Mesendoderm (in vitro differentiated cells): Measurements from ENCODE around the gene SLC25A44.

Experiments used
- DNase-seq: peaks from one replicate; pipeline ENCODE4 v3.0.0; 2013
- H2AK5ac ChIP-seq: 2 replicates; pipeline ENCODE4 v1.6.1; 2013; ENCODE audit warnings: low read length, inconsistent platforms
- H2BK120ac ChIP-seq: 2 replicates; pipeline ENCODE4 v1.6.1; 2013; ENCODE audit warnings: low read depth, mild to moderate bottlenecking, low read length, moderate library complexity, mixed read lengths
- H2BK15ac ChIP-seq: replicated peaks from 2 replicates; pipeline ENCODE4 v1.6.1; 2013; ENCODE audit warnings: low read depth, mild to moderate bottlenecking, moderate library complexity
- H2BK5ac ChIP-seq: 2 replicates; pipeline ENCODE4 v1.6.1; 2013; ENCODE audit warnings: low read length, inconsistent platforms
- H3K18ac ChIP-seq: 2 replicates; pipeline ENCODE4 v1.6.1; 2013; ENCODE audit warnings: mild to moderate bottlenecking, low read length, mixed read lengths
- H3K23ac ChIP-seq: one replicate; pipeline ENCODE4 v1.6.1; 2013; ENCODE audit warnings: low read length
- H3K27ac ChIP-seq: 2 replicates; pipeline ENCODE4 v1.5.1; 2013; ENCODE audit warnings: low read depth, mild to moderate bottlenecking, inconsistent platforms, low read length, moderate library complexity
- H3K27me3 ChIP-seq: 2 replicates; pipeline ENCODE4 v1.6.1; 2013; ENCODE audit warnings: low read length, control low read depth, mild to moderate bottlenecking, inconsistent platforms; ENCODE audit not compliant: insufficient read depth, poor library complexity
- H3K36me3 ChIP-seq: 2 replicates; pipeline ENCODE4 v1.6.1; 2013; ENCODE audit warnings: low read length, inconsistent platforms; ENCODE audit not compliant: control insufficient read depth, insufficient read depth
- H3K4ac ChIP-seq: one replicate; pipeline ENCODE4 v1.6.1; 2013; ENCODE audit warnings: low read depth, mild to moderate bottlenecking, low read length, moderate library complexity
- H3K4me1 ChIP-seq: 2 replicates; pipeline ENCODE4 v1.6.1; 2013; ENCODE audit warnings: low read depth, low read length, inconsistent platforms; ENCODE audit not compliant: control insufficient read depth
- H3K4me2 ChIP-seq: 2 replicates; pipeline ENCODE4 v1.6.1; 2013; ENCODE audit warnings: low read length
- H3K4me3 ChIP-seq: 2 replicates; pipeline ENCODE4 v1.5.1; 2013; ENCODE audit warnings: mild to moderate bottlenecking, low read length
- H3K56ac ChIP-seq: one replicate; pipeline ENCODE4 v1.6.1; 2013; ENCODE audit warnings: low read length
- H3K79me1 ChIP-seq: 2 replicates; pipeline ENCODE4 v1.6.1; 2013; ENCODE audit warnings: low read length, inconsistent platforms
- H3K79me2 ChIP-seq: 2 replicates; pipeline ENCODE4 v1.6.1; 2013; ENCODE audit warnings: mild to moderate bottlenecking, low read length; ENCODE audit not compliant: control insufficient read depth, insufficient read depth
- H3K9ac ChIP-seq: 2 replicates; pipeline ENCODE4 v1.6.1; 2013; ENCODE audit warnings: low read length, inconsistent platforms
- H4K5ac ChIP-seq: one replicate; pipeline ENCODE4 v1.6.1; 2013; ENCODE audit warnings: low read length
- H4K8ac ChIP-seq: one replicate; pipeline ENCODE4 v1.6.1; 2013; ENCODE audit warnings: low read depth, mild to moderate bottlenecking, control low read depth, low read length, moderate library complexity
- WGBS: extraction: QIAGEN DNeasy Blood & Tissue Kit; methylation state at CpG from one replicate; pipeline ENCODE4 v1.1.7; 2013; ENCODE audit warnings: low lambda C conversion rate, missing lambda C conversion rate; ENCODE audit not compliant: insufficient coverage; ENCODE audit errors: extremely low coverage; 5-methylcytosine and 5-hydroxymethylcytosine counted together

Gene SLC25A44

DNA sequence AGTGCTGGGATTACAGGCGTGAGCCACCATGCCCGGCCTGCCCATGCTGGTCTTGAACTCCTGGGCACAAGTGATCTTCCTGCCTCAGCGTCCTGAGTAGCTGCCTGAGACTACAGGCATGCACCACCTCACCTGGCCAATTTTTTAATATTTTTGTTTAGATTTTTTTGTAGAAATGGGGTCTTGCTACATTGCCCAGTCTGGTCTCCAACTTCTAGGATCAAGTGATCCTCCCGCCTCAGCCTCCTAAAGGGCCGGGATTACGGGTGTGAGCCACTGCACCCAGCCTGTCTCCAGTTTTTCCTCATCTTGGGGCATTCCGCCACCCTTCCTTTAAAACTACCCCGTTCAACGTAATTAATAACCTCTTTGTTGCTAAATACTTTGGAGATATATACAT lies 26.3 kb downstream of the SLC25A44 start:
- no peak overlapping the region for H3K9ac ChIP-seq
- peaks cover 11% of the 10 kb centered on the region for H3K36me3 ChIP-seq
- H3K27me3 ChIP-seq, result no peaks in the 10 kb centered on the region

DNA sequence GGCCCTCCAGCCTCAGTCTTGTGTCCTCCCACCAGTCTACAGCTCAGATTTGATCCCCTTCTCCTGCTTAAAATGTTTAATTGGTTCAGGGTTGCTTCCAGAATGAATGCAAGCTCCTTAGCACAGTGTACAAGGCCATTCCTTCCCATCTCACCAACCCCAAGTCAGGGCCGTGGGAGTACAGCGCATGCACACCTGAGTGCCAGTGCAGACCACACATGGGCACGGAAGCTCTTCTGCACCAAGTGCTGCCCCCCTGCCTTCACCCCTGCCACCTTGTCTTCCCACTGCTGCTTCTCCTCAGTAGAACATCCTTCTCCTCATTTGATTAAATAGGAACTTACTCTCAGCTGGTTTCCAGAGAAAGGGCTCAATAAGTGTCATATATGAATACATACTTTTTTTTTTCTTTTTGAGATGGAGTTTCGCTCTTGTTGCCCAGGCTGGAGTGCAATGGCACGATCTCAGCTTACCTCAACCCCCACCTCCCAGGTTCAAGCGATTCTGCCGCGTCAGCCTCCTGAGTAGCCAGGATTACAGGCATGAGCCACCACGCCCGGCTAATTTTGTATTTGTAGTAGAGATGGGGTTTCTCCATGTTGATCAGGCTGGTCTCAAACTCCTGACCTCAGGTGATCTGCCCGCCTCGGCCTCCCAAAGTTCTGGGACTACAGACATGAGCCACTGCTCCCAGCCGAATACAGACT lies 28.2 kb downstream of the SLC25A44 start:
- Histone ChIP-seq H2BK120ac (no peak overlapping the region), H3K4me2 (no peak overlapping the region), H3K4ac (no peak overlapping the region), H3K79me1 (peaks cover 6% of the 10 kb centered on the region), H2AK5ac (no peak overlapping the region), H4K5ac (no peak overlapping the region), H3K4me1 (peaks cover 2% of the 10 kb centered on the region), H4K8ac (no peak overlapping the region), H3K36me3 (peaks cover 12% of the 10 kb centered on the region), H3K56ac (no peak overlapping the region), H3K9ac (no peak overlapping the region), H3K79me2 (no peaks in the 10 kb centered on the region), H3K23ac (no peak overlapping the region), H2BK15ac (no peak overlapping the region), H3K27me3 (no peaks in the 10 kb centered on the region), H3K4me3 (no peak overlapping the region), H3K18ac (no peak overlapping the region), H3K27ac (no peak overlapping the region), H2BK5ac (no peak overlapping the region)
- DNase-seq, result no peak
- WGBS, result no CpG with 5 or more reads among the region's 13 CpGs

More for the DNA sequence above, 26.3 kb downstream of the SLC25A44 start:
- Histone ChIP-seq H4K5ac (no peak overlapping the region), H3K4me3 (no peak overlapping the region), H3K18ac (no peak overlapping the region), H3K4me1 (peaks cover 2% of the 10 kb centered on the region), H3K4ac (no peak overlapping the region), H3K79me2 (peaks cover under 1% of the 10 kb centered on the region), H3K79me1 (peaks cover 6% of the 10 kb centered on the region), H4K8ac (no peak overlapping the region), H2BK5ac (no peak overlapping the region), H2AK5ac (no peak overlapping the region), H3K23ac (no peak overlapping the region), H2BK120ac (no peak overlapping the region), H2BK15ac (no peak overlapping the region), H3K27ac (no peak overlapping the region), H3K4me2 (no peak overlapping the region), H3K56ac (no peak overlapping the region)
- WGBS, result no CpG with 5 or more reads among the region's 9 CpGs
- DNase-seq, result no peak

DNA sequence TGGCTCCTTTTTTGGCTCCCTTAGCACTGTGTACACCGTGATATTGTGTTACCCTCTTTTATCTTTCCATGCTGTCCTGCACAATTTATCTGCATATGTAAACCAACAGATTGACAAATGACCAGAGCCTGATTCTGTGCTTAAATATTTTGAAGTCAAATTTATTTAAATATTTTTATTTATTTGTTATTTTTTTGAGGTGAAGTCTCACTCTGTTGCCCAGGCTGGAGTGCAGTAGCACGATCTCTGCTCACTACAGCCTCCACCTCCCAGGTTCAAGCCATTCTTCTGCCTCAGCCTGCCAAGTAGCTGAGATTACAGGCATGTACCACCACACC lies 31.7 kb downstream of the SLC25A44 start:
- peaks cover 6% of the 10 kb centered on the region for H3K79me1 ChIP-seq
- no peak overlapping the region for H4K8ac ChIP-seq
- H3K4me2 ChIP-seq, result no peak overlapping the region
- H3K9ac ChIP-seq, result no peak overlapping the region
- no peak overlapping the region for H3K56ac ChIP-seq
- no peaks in the 10 kb centered on the region for H3K27me3 ChIP-seq
- DNase-seq, result no peak
- no peak overlapping the region for H2BK15ac ChIP-seq
- H2AK5ac ChIP-seq, result no peak overlapping the region
- no CpG with 5 or more reads among the region's 2 CpGs for WGBS
- H3K4me3 ChIP-seq, result no peak overlapping the region
- H2BK120ac ChIP-seq, result no peak overlapping the region
- H3K4ac ChIP-seq, result no peak overlapping the region
- H3K18ac ChIP-seq, result no peak overlapping the region
- peaks cover 12% of the 10 kb centered on the region for H3K36me3 ChIP-seq
- H3K27ac ChIP-seq, result no peak overlapping the region
- no peak overlapping the region for H4K5ac ChIP-seq
- no peak overlapping the region for H2BK5ac ChIP-seq
- H3K79me2 ChIP-seq, result no peaks in the 10 kb centered on the region
- H3K4me1 ChIP-seq, result no peaks in the 10 kb centered on the region
- H3K23ac ChIP-seq, result no peak overlapping the region

GRCh38 chr1:156226116-156226538 lies 32.2 kb downstream of the SLC25A44 start:
- no CpG with 5 or more reads among the region's 2 CpGs for WGBS
- no peak overlapping the region for H4K8ac ChIP-seq
- H3K4me1 ChIP-seq, result no peaks in the 10 kb centered on the region
- no peak overlapping the region for H3K23ac ChIP-seq
- no peak overlapping the region for H3K56ac ChIP-seq
- H4K5ac ChIP-seq, result no peak overlapping the region
- H3K36me3 ChIP-seq, result peaks cover 11% of the 10 kb centered on the region
- no peak overlapping the region for H2BK5ac ChIP-seq
- peaks cover 4% of the 10 kb centered on the region for H3K79me1 ChIP-seq
- H3K27ac ChIP-seq, result no peak overlapping the region
- H3K9ac ChIP-seq, result no peak overlapping the region
- H3K79me2 ChIP-seq, result no peaks in the 10 kb centered on the region
- H2BK15ac ChIP-seq, result no peak overlapping the region
- H2AK5ac ChIP-seq, result no peak overlapping the region
- no peak overlapping the region for H2BK120ac ChIP-seq
- H3K4ac ChIP-seq, result no peak overlapping the region
- H3K18ac ChIP-seq, result no peak overlapping the region
- no peaks in the 10 kb centered on the region for H3K27me3 ChIP-seq
- no peak for DNase-seq
- no peak overlapping the region for H3K4me3 ChIP-seq
- H3K4me2 ChIP-seq, result no peak overlapping the region

GRCh38 chr1:156226782-156227181 lies 32.9 kb downstream of the SLC25A44 start:
- H2AK5ac ChIP-seq, result no peak overlapping the region
- no peak overlapping the region for H4K8ac ChIP-seq
- no peak overlapping the region for H3K9ac ChIP-seq
- H3K27ac ChIP-seq, result no peak overlapping the region
- no peaks in the 10 kb centered on the region for H3K4me1 ChIP-seq
- H3K4ac ChIP-seq, result no peak overlapping the region
- H3K4me3 ChIP-seq, result no peak overlapping the region
- no peak overlapping the region for H3K4me2 ChIP-seq
- no peak overlapping the region for H4K5ac ChIP-seq
- no peaks in the 10 kb centered on the region for H3K27me3 ChIP-seq
- no peaks in the 10 kb centered on the region for H3K79me2 ChIP-seq
- H3K36me3 ChIP-seq, result peaks cover 10% of the 10 kb centered on the region
- no peak overlapping the region for H2BK120ac ChIP-seq
- H3K23ac ChIP-seq, result no peak overlapping the region
- DNase-seq, result no peak
- no peak overlapping the region for H3K18ac ChIP-seq
- H2BK5ac ChIP-seq, result no peak overlapping the region
- H3K79me1 ChIP-seq, result peaks cover 3% of the 10 kb centered on the region
- H2BK15ac ChIP-seq, result no peak overlapping the region
- no peak overlapping the region for H3K56ac ChIP-seq
- no CpG with 5 or more reads among the region's 4 CpGs for WGBS

DNA sequence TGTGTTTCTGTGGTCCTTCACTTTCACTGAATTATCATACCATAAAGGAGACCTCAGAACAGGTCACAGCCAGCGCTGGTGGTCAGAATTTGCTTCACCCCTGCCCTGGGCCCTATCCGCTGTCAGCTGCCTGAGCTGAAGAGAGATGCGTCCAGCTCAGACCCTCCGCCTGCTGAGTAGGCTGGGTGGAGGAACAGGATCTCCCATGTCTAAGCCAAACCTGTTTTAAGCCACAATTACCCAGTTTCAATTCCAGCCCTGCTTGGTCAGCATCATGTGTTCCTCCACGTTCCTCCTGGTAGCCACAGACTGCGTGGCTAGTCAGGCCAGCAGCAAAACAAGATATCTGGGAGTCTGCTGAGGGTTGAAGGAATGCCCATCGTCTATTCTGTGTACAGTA lies 34.6 kb downstream of the SLC25A44 start:
- no peak overlapping the region for H3K4ac ChIP-seq
- H3K79me2 ChIP-seq, result no peaks in the 10 kb centered on the region
- H3K23ac ChIP-seq, result no peak overlapping the region
- no peaks in the 10 kb centered on the region for H3K79me1 ChIP-seq
- no peak overlapping the region for H2BK120ac ChIP-seq
- no CpG with 5 or more reads among the region's 7 CpGs for WGBS
- no peak overlapping the region for H3K4me3 ChIP-seq
- H3K4me2 ChIP-seq, result no peak overlapping the region
- no peaks in the 10 kb centered on the region for H3K27me3 ChIP-seq
- H3K18ac ChIP-seq, result no peak overlapping the region
- H2BK5ac ChIP-seq, result no peak overlapping the region
- no peak overlapping the region for H2BK15ac ChIP-seq
- no peak overlapping the region for H3K9ac ChIP-seq
- no peak overlapping the region for H4K8ac ChIP-seq
- no peak overlapping the region for H3K27ac ChIP-seq
- H3K56ac ChIP-seq, result no peak overlapping the region
- H4K5ac ChIP-seq, result no peak overlapping the region
- DNase-seq, result no peak
- peaks cover 4% of the 10 kb centered on the region for H3K36me3 ChIP-seq
- no peak overlapping the region for H2AK5ac ChIP-seq
- H3K4me1 ChIP-seq, result no peaks in the 10 kb centered on the region
